Endothelial cell of umbilical vein (primary cell): ENCODE measurements around the gene OTOS. TPM values are rescaled to one million over a fixed set of nuclear protein-coding genes. Genes with fewer than 3 reads are reported as not detected.

Experiments used
- BruUV-seq: library from RNA; stranded (reverse); fragments of 400-500 nt; replicated peaks from 2 replicates; lab custom pipeline; 2021; lab: Mats Ljungman, UMichigan
- CTCF ChIA-PET: fragments of 300-600, 350-600 bp; sonication (Branson Sonifier 250); formaldehyde crosslinking; loops from one replicate; lab custom pipeline; 2021; ENCODE audit warnings: antibody characterized with exemption, inconsistent platforms; lab: Charles Lee
- POLR2A ChIA-PET: fragments of 300-600, 350-600 bp; sonication (Branson Sonifier 250); formaldehyde crosslinking; loops from one replicate; lab custom pipeline; 2021; ENCODE audit warnings: antibody characterized with exemption, inconsistent platforms; lab: Charles Lee
- DNase-seq: peaks from one replicate; pipeline ENCODE4 v3.0.0-alpha.2; 2011; ENCODE audit warnings: low read depth, low spot score
- FAIRE-seq: peaks from 2 replicates; lab custom pipeline; 2011; peaks lifted over from hg19 to GRCh38; lab: Jason Lieb, UNC
- H2AFZ ChIP-seq: 2 replicates; pipeline ENCODE4 v1.6.0; 2012; ENCODE audit warnings: low read depth, low read length, control low read depth, inconsistent platforms
- H3K27ac ChIP-seq: 2 replicates; pipeline ENCODE4 v1.5.1; 2011; ENCODE audit warnings: low read depth, mild to moderate bottlenecking, control low read depth, low read length, moderate library complexity; ENCODE audit not compliant: insufficient read depth
- H3K27me3 ChIP-seq, 2 experiments: 2 replicates each; pipeline versions ENCODE4 v1.6.0 to v1.6.1; 2011; ENCODE audit warnings: low read length in 2 of 2, mixed read lengths in 1 of 2; ENCODE audit not compliant: control insufficient read depth in 2 of 2, insufficient read depth in 2 of 2
- H3K36me3 ChIP-seq, 2 experiments: 2 replicates in 1 of 2; 3 replicates in 1 of 2; pipeline ENCODE4 v1.5.1; 2011; ENCODE audit warnings: low read length in 2 of 2, mild to moderate bottlenecking in 1 of 2, moderate library complexity in 1 of 2; ENCODE audit not compliant: control insufficient read depth in 2 of 2, insufficient read depth in 2 of 2; ENCODE audit errors: extremely low read depth in 1 of 2
- H3K4me1 ChIP-seq: 3 replicates; pipeline ENCODE4 v1.5.1; 2011; ENCODE audit warnings: mild to moderate bottlenecking, low read length; ENCODE audit not compliant: control insufficient read depth, insufficient read depth; ENCODE audit errors: extremely low read depth
- H3K4me2 ChIP-seq: 2 replicates; pipeline ENCODE4 v1.6.1; 2011; ENCODE audit warnings: low read length, control low read depth, mixed read lengths; ENCODE audit not compliant: insufficient read depth
- H3K4me3 ChIP-seq, 3 experiments: fragments of 200-600 bp in 1 of 3; sonication (generic), shearing (Covaris generic) in 1 of 3; replicated peaks in 1 of 3; 2 replicates each; pipeline ENCODE4 v1.5.1; 2011 to 2016; ENCODE audit warnings: control low read depth in 3 of 3, low read length in 3 of 3, mild to moderate bottlenecking in 2 of 3, inconsistent platforms in 1 of 3, low read depth in 1 of 3, moderate library complexity in 1 of 3; ENCODE audit not compliant: insufficient read depth in 1 of 3
- H3K79me2 ChIP-seq: 2 replicates; pipeline ENCODE4 v1.6.0; 2012; ENCODE audit warnings: low read length, inconsistent platforms; ENCODE audit not compliant: control insufficient read depth, insufficient read depth
- H3K9ac ChIP-seq: replicated peaks from 2 replicates; pipeline ENCODE3; 2011; ENCODE audit warnings: low read length, control low read depth; ENCODE audit not compliant: insufficient read depth; ENCODE audit errors: extremely low read depth
- H3K9me1 ChIP-seq: replicated peaks from 3 replicates; pipeline ENCODE4 v1.6.0; 2011; ENCODE audit warnings: mild to moderate bottlenecking, low read length; ENCODE audit not compliant: control insufficient read depth, insufficient read depth; ENCODE audit errors: extremely low read depth
- H3K9me3 ChIP-seq: replicated peaks from 2 replicates; pipeline ENCODE4 v1.5.1; 2012; ENCODE audit warnings: low read length, inconsistent platforms; ENCODE audit not compliant: control insufficient read depth, insufficient read depth
- H4K20me1 ChIP-seq: replicated peaks from 2 replicates; pipeline ENCODE3; 2011; ENCODE audit warnings: mild to moderate bottlenecking, low read length; ENCODE audit not compliant: control insufficient read depth, insufficient read depth; ENCODE audit errors: extremely low read depth
- CTCF ChIP-seq, 2 donors: IDR thresholded peaks; 1 replicate in 1 of 2; 2 replicates in 1 of 2; pipeline ENCODE4 v1.5.1; 2011; ENCODE audit warnings: low read length in 2 of 2, mild to moderate bottlenecking in 2 of 2, moderate library complexity in 2 of 2, control low read depth in 1 of 2, inconsistent platforms in 1 of 2, low read depth in 1 of 2; ENCODE audit not compliant: insufficient read depth in 1 of 2; ENCODE audit errors: extremely low read depth in 1 of 2
- EZH2 ChIP-seq: IDR thresholded peaks from 2 replicates; pipeline ENCODE4 v1.6.1; 2012; ENCODE audit warnings: borderline replicate concordance, low read depth, mild to moderate bottlenecking, moderate library complexity, low read length, inconsistent platforms; ENCODE audit not compliant: severe bottlenecking
- FOS ChIP-seq: IDR thresholded peaks from 2 replicates; pipeline ENCODE4 v1.6.1; 2011; ENCODE audit warnings: mild to moderate bottlenecking, low read length, moderate library complexity, borderline replicate concordance; ENCODE audit not compliant: insufficient read depth
- GATA2 ChIP-seq: IDR thresholded peaks from 2 replicates; pipeline ENCODE4 v1.7.0; 2011; ENCODE audit warnings: low read depth, mild to moderate bottlenecking, moderate library complexity, mixed read lengths, low read length; ENCODE audit not compliant: insufficient read length, insufficient read depth
- MAX ChIP-seq: IDR thresholded peaks from 2 replicates; pipeline ENCODE4 v1.6.1; 2011; ENCODE audit not compliant: insufficient read depth, insufficient read length
- POLR2A ChIP-seq: IDR thresholded peaks from 2 replicates; pipeline ENCODE4 v1.6.1; 2012; ENCODE audit warnings: low read depth, mild to moderate bottlenecking, control low read depth, low read length
- dilution Hi-C: fragments of 300-500 bp; cut with MboI; formaldehyde crosslinking; loops from one replicate; pipeline ENCODE4 v1.15.0; 2019; ENCODE audit warnings: low sequenced_read_pairs; ENCODE audit not compliant: extremely low pct_ligation_motif_present
- intact Hi-C: fragments of 100-400 bp; cut with micrococcal nuclease; formaldehyde crosslinking; loops from one replicate; pipeline ENCODE4 v1.10.0; 2022
- polyA plus RNA-seq, 4 experiments: library from polyadenylated mRNA; depleted of rRNA in 3 of 4; stranded (reverse) in 3 of 4; unstranded in 1 of 4; fragments of >200 nt; gene quantifications; 2 replicates each; pipeline versions ENCODE4 v1.2.1 to v1.2.3, GENCODE V29; 2011 to 2012; ENCODE audit warnings: missing spikeins in 1 of 4
- total RNA-seq: library from RNA; stranded (reverse); gene quantifications from 2 replicates; pipeline ENCODE4 v1.2.3, GENCODE V29; 2021

The OTOS gene
- total and polyA plus RNA-seq, 2 donors (not counting 3 experiments of a cell fraction or from before 2014, with no cell fraction given), result not detected

DNA sequence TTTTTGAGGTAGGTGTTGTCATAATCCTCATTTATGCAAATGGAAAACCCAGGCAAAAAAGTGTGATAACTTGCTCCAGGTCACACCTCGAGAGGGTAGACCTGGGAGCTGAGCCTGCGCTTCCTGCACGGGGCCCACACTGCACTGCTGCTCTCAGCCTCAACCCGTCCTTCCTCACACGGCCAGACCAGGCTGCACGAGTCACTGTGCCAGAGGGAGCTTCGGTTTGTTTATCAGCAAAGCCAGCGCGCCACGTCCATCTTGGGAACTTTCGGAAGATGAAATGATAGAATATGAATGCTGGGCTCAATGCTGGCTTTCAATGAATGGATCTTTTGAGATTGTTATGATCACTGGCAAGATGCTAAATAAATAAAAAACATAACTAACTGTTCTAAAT lies 18.8 kb downstream of the OTOS start:
- intact Hi-C loops, result loop anchor here (2.0 kb wide), 1 partner anchor 61 kb away; no protein-coding TSS in a partner anchor
- ChIA-PET POLR2A (no interaction called here), CTCF (no interaction called here)
- FAIRE-seq, result no peak
- no peak overlapping the region for H3K9ac ChIP-seq
- H3K4me2 ChIP-seq, result no peak overlapping the region
- H3K9me3 ChIP-seq, result no peaks in the 10 kb centered on the region
- no peaks in the 10 kb centered on the region for H3K9me1 ChIP-seq
- H3K79me2 ChIP-seq, result no peaks in the 10 kb centered on the region
- H3K4me3 ChIP-seq, result no peak overlapping the region
- dilution Hi-C loops, result no loop called here
- H2AFZ ChIP-seq, result no peak overlapping the region
- no peaks in the 10 kb centered on the region for H3K4me1 ChIP-seq
- H3K27me3 ChIP-seq, result no peaks in the 10 kb centered on the region
- no TSS peak for BruUV-seq
- H3K36me3 ChIP-seq, result peaks cover 0 to 2% of the 10 kb centered on the region in 2 experiments
- H4K20me1 ChIP-seq, result no peaks in the 10 kb centered on the region
- TF ChIP-seq MAX (no peak), POLR2A (no peak), FOS (no peak), GATA2 (no peak), EZH2 (no peak)
- H3K27ac ChIP-seq, result no peak overlapping the region
- DNase-seq, result no peak

GRCh38 chr2:240121190-240121589 lies 19.3 kb downstream of the OTOS start:
- intact Hi-C loops (loop anchor here (2.0 kb wide), 1 partner anchor 60 kb away; no protein-coding TSS in a partner anchor), dilution Hi-C loops (no loop called here)
- Histone ChIP-seq H3K4me3 (no peak overlapping the region), H3K9ac (no peak overlapping the region), H3K4me1 (no peaks in the 10 kb centered on the region), H3K36me3 (peaks cover 0 to under 1% of the 10 kb centered on the region in 2 experiments), H4K20me1 (no peaks in the 10 kb centered on the region), H3K9me3 (no peaks in the 10 kb centered on the region), H3K4me2 (no peak overlapping the region), H3K27ac (no peak overlapping the region), H2AFZ (no peak overlapping the region), H3K79me2 (no peaks in the 10 kb centered on the region), H3K9me1 (no peaks in the 10 kb centered on the region), H3K27me3 (no peaks in the 10 kb centered on the region)
- TF ChIP-seq CTCF (IDR thresholded peaks at IDR 0.05; ENCODE audit: extremely low read depth in 1 of 2, insufficient read depth in 1 of 2, low read depth in 1 of 2, low read length in 2 of 2) (no peak), GATA2 (no peak), POLR2A (no peak)
- FAIRE-seq (no peak), DNase-seq (no peak)
- ChIA-PET POLR2A (no interaction called here), CTCF (no interaction called here)
- BruUV-seq, result no TSS peak
